SU-DHL-6 (cell line): Measurements from ENCODE around the gene UHRF1.

Source experiments
- CTCF ChIP-seq: fragments of 200-600 bp; sonication (generic); IDR thresholded peaks from one replicate; pipeline ENCODE4 v1.5.1; 2017; ENCODE audit warnings: antibody characterized with exemption, mild to moderate bottlenecking, low read length, moderate library complexity; ENCODE audit not compliant: insufficient read depth, poor library complexity, severe bottlenecking
- EZH2phosphoT487 ChIP-seq: fragments of 200-600 bp; sonication (generic), shearing (Covaris generic); conservative IDR thresholded peaks from 2 replicates; pipeline ENCODE4 v1.6.1; 2018; ENCODE audit warnings: mild to moderate bottlenecking, antibody characterized with exemption, low read length, moderate library complexity, mixed read lengths

GRCh38 chr19:4939466-4939865 lies 30.2 kb downstream of the UHRF1 start:
- TF ChIP-seq CTCF (no peak), EZH2phosphoT487 (no peak)
